Measurements from ENCODE around the gene TTC33.

- TF ChIP-seq CEBPB (IDR thresholded peaks at IDR 0.05) = no peak
- TF ChIP-seq USF1 (IDR thresholded peaks at IDR 0.05) = no peak
- no peak for TF ChIP-seq ZBTB7A (IDR thresholded peaks at IDR 0.05; ENCODE audit: low read depth)
- no peak for TF ChIP-seq MAX (IDR thresholded peaks at IDR 0.05)
- no peak for TF ChIP-seq FOXM1 (IDR thresholded peaks at IDR 0.05; ENCODE audit: borderline replicate concordance, low read depth)
- TF ChIP-seq NFIC (IDR thresholded peaks at IDR 0.05) = no peak
- no peak for TF ChIP-seq TAF1 (IDR thresholded peaks at IDR 0.05; ENCODE audit: low read depth)
- TF ChIP-seq EP300 (IDR thresholded peaks at IDR 0.05; ENCODE audit: borderline replicate concordance) = no peak
- TF ChIP-seq EGR1 (IDR thresholded peaks at IDR 0.05) = no peak
Measured at GRCh38 chr5:40555886-40556285, 199.9 kb downstream of the TTC33 start.
